HG03064 (cell line): ENCODE measurements around the gene RGS12.

Experiments used
- ATAC-seq: cut with Tn5 transposase; IDR thresholded peaks from one replicate; pipeline ENCODE4 v1.9.1; 2021; ENCODE audit warnings: low read depth; ENCODE audit not compliant: unreplicated experiment

Gene RGS12

GRCh38 chr4:3324093-3324815 is 31.4 kb downstream of the RGS12 start:
- no peak for ATAC-seq

- ATAC-seq = no peak
Measured at GRCh38 chr4:3328814-3329663, 36.2 kb downstream of the RGS12 start.

GRCh38 chr4:3329887-3330286 is 37.1 kb downstream of the RGS12 start:
- no peak for ATAC-seq

- no peak for ATAC-seq
Measured at GRCh38 chr4:3330707-3331106, 37.9 kb downstream of the RGS12 start.

GRCh38 chr4:3331511-3332394 is 38.9 kb downstream of the RGS12 start:
- no peak for ATAC-seq

GRCh38 chr4:3332498-3332897 is 39.7 kb downstream of the RGS12 start:
- ATAC-seq = no peak

GRCh38 chr4:3334316-3334715 is 41.5 kb downstream of the RGS12 start:
- ATAC-seq = no peak

- ATAC-seq = no peak
Measured at GRCh38 chr4:3335385-3335784, 42.6 kb downstream of the RGS12 start.

- no peak for ATAC-seq
Measured at GRCh38 chr4:3335982-3336381, 43.2 kb downstream of the RGS12 start.

- ATAC-seq = no peak
Measured at GRCh38 chr4:3336382-3337356, 43.8 kb downstream of the RGS12 start.

- ATAC-seq = no peak
Measured at GRCh38 chr4:3337357-3337732, 44.5 kb downstream of the RGS12 start.

GRCh38 chr4:3337811-3338210 is 45.0 kb downstream of the RGS12 start:
- no peak for ATAC-seq

- ATAC-seq = no peak
Measured at GRCh38 chr4:3338321-3338838, 45.6 kb downstream of the RGS12 start.

GRCh38 chr4:3338976-3339531 is 46.2 kb downstream of the RGS12 start:
- ATAC-seq = no peak

- no peak for ATAC-seq
Measured at GRCh38 chr4:3339577-3339976, 46.8 kb downstream of the RGS12 start.

- ATAC-seq = no peak
Measured at GRCh38 chr4:3340038-3340699, 47.3 kb downstream of the RGS12 start.

- no peak for ATAC-seq
Measured at GRCh38 chr4:3340700-3341083, 47.9 kb downstream of the RGS12 start.

GRCh38 chr4:3341760-3342159 is 48.9 kb downstream of the RGS12 start:
- ATAC-seq = no peak
